Testis (tissue), 3 donors: Measurements from ENCODE around the gene C1orf53. TPM values are rescaled to one million over a fixed set of nuclear protein-coding genes. Genes with fewer than 3 reads are reported as not detected.
"Not testable (repeated sequence)": the region's sequence is repeated elsewhere in the genome, so short reads cannot be mapped to it uniquely, and the experiment has no call there.

Source experiments
- DNase-seq: peaks from one replicate; pipeline ENCODE4 v3.0.0-alpha.2; 2019
- H3K27ac ChIP-seq, 2 donors: fragments of 200-600 bp; sonication (generic); one replicate each; pipeline ENCODE4 v1.5.1; 2019
- H3K27me3 ChIP-seq: fragments of 200-600 bp; sonication (generic); one replicate; pipeline ENCODE4 v1.5.1; 2019
- H3K36me3 ChIP-seq: fragments of 200-600 bp; sonication (generic); one replicate; pipeline ENCODE4 v1.5.1; 2017; ENCODE audit warnings: low read depth; ENCODE audit errors: missing control alignments
- H3K4me1 ChIP-seq: fragments of 200-600 bp; sonication (generic); one replicate; pipeline ENCODE4 v1.5.1; 2019
- H3K4me3 ChIP-seq, 2 donors: fragments of 200-600 bp; sonication (generic); one replicate each; pipeline ENCODE4 v1.5.1; 2017 to 2019
- H3K9me3 ChIP-seq: fragments of 200-600 bp; sonication (generic); one replicate; pipeline ENCODE4 v1.5.1; 2017
- POLR2A ChIP-seq: fragments of 450-650 bp; IDR thresholded peaks from one replicate; pipeline ENCODE4 v1.6.1; 2017; ENCODE audit warnings: antibody characterized with exemption, mild to moderate bottlenecking, moderate library complexity
- WGBS, 2 donors: methylation state at CpG; one replicate each; pipeline ENCODE4 v1.1.5; 2018; 5-methylcytosine and 5-hydroxymethylcytosine counted together
- intact Hi-C: fragments of 100-400 bp; cut with DNase I; formaldehyde crosslinking; loops from one replicate; pipeline ENCODE4 v1.15.1; 2023; ENCODE audit warnings: low total_unique reads
- polyA plus RNA-seq: library from polyadenylated mRNA; stranded (reverse); fragments of 350-450 nt; fragmentation: Illumina TruSeq; extraction: RNeasy Lipid Tissue Mini Kit (QIAGEN cat#74804); gene quantifications from one replicate; pipeline ENCODE4 v1.2.3, GENCODE V29; 2014; ENCODE audit warnings: low read depth, low replicate concordance; ENCODE audit not compliant: insufficient read depth
- total RNA-seq, 2 donors: library from RNA; depleted of rRNA; stranded (reverse); fragments of >200 nt; gene quantifications; one replicate each; pipeline ENCODE4 v1.2.3, GENCODE V29; 2016
- TF ChIP-seq, protein P1 (sequence below), 3 experiments: fragments of 450-650 bp in 2 of 3; fragments of 200-600 bp in 1 of 3; sonication (generic) in 1 of 3; IDR thresholded peaks; one replicate each; pipeline ENCODE4 v1.5.1; 2016 to 2019; ENCODE audit warnings: antibody characterized with exemption in 3 of 3, mild to moderate bottlenecking in 2 of 3, moderate library complexity in 1 of 3

Gene C1orf53
- total and polyA plus RNA-seq, 3 donors from 2014 or later, result 7.8 to 10.5 (median 8.6) TPM

DNA sequence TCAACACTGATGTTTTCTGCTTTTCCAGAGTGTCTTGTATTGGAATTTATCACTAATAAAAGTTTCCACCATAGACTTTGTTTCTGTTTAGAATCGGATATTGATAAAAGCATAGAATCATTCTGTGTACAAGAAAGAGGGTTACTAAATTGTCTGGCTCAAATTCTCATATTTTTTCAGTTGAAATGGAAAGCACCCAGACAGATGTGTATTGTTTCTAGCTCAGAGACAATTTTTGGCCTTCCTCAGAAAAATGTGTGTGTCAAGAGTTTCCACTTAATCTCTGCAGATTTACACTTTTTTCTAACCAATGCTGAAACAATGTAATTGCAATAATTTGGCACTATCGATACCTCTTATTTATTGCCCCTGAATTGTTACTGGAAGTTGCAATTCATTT is 35.0 kb downstream of the C1orf53 start:
- Histone ChIP-seq H3K9me3 (no peaks in the 10 kb centered on the region), H3K4me3 (no peak overlapping the region), H3K36me3 (no peaks in the 10 kb centered on the region), H3K27ac (no peak overlapping the region), H3K27me3 (no peaks in the 10 kb centered on the region), H3K4me1 (no peaks in the 10 kb centered on the region)
- TF ChIP-seq POLR2A, result no peak
- WGBS, 2 donors, result 62 to 74% methylated on average over 2 of the region's 2 CpGs
- intact Hi-C loops, result no loop called here
- DNase-seq, result no peak

DNA sequence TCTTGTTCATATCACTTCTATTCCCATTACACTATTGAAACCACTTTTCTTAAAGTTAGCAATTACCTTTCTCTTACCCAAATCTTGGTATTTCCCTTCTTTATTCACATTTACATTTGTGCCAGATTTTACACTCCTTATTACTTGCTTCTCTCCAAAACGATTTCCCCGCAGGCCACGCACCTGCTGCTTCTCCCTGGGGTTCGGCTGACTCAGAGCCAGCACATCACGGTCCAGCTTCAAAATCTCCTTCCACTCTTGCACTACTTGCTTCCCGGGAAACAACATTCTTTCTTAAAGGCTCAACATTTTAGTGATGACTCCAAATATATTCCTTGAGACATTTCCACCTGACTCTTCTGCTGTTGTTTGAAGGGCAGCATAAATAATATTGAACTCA is 35.5 kb downstream of the C1orf53 start:
- WGBS, 2 donors, result 77 to 82% methylated on average over 6 of the region's 6 CpGs
- intact Hi-C loops, result no loop called here
- Histone ChIP-seq H3K9me3 (no peaks in the 10 kb centered on the region), H3K4me1 (no peaks in the 10 kb centered on the region), H3K36me3 (no peaks in the 10 kb centered on the region), H3K27me3 (no peaks in the 10 kb centered on the region), H3K4me3 (no peak overlapping the region), H3K27ac (no peak overlapping the region)
- TF ChIP-seq, protein P1, sequence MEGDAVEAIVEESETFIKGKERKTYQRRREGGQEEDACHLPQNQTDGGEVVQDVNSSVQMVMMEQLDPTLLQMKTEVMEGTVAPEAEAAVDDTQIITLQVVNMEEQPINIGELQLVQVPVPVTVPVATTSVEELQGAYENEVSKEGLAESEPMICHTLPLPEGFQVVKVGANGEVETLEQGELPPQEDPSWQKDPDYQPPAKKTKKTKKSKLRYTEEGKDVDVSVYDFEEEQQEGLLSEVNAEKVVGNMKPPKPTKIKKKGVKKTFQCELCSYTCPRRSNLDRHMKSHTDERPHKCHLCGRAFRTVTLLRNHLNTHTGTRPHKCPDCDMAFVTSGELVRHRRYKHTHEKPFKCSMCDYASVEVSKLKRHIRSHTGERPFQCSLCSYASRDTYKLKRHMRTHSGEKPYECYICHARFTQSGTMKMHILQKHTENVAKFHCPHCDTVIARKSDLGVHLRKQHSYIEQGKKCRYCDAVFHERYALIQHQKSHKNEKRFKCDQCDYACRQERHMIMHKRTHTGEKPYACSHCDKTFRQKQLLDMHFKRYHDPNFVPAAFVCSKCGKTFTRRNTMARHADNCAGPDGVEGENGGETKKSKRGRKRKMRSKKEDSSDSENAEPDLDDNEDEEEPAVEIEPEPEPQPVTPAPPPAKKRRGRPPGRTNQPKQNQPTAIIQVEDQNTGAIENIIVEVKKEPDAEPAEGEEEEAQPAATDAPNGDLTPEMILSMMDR (IDR thresholded peaks at IDR 0.05), result no peak
- TF ChIP-seq POLR2A, result no peak
- DNase-seq, result no peak

DNA sequence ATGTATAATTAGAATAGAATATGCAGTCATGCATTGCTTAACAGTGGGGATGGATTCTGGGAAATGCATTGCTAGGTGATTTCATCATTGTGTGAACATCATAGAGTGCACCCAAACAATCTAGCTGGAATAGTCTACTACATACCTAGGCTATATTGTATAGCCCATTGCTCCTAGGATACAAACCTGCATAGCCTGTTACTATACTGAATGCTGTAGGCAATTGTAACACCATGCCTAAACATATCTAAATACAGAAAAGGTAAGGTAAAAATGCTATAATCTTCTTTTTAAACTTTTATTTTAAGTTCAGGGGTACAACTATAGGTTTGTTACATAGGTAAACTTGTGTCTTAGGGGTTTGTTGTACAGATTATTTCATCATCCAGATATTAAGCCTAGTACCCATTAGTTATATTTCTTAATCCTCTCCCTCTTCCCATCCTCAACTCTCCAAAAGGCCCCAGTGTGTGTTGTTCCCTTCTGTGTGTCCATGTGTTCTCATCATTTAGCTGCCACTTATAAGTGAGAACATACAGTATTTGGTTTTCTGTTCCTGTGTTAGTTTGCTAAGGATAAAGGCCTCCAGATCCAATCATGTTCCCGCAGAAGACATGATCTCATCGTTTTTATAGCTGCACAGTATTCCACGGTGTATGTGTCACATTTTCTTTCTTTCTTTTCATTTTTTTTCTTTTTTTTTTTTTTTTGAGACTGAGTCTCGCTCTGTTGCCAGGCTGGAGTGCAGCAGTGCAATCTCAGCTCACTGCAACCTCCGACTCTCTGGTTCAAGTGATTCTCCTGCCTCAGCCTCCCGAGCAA is 36.9 kb downstream of the C1orf53 start:
- H3K27me3 ChIP-seq, H3K4me3 ChIP-seq, H3K27ac ChIP-seq, H3K4me1 ChIP-seq, intact Hi-C loops, H3K36me3 ChIP-seq, H3K9me3 ChIP-seq, DNase-seq: not testable (repeated sequence)
- WGBS, 2 donors, result 77 to 95% methylated on average over 6 of the region's 6 CpGs

DNA sequence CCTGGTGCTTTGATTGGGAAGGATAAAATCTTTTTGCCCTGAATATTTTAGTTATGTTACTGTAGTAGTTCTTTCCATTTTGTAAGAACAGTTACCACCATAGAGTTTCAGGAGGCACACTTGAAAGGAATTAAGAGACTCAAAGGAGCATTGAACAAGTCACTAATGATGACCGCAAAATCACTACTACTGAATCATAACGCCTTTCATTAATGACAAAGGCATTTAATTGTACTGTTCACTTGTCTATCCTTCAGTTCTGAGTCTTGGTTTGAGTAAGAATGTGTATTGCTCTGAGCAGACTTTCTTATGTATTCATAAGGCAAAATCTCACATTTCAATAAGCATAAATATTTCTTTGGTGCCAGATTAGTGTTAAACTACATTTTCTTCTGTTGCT is 39.6 kb downstream of the C1orf53 start:
- H3K27ac ChIP-seq, result no peak overlapping the region
- no peaks in the 10 kb centered on the region for H3K9me3 ChIP-seq
- no peaks in the 10 kb centered on the region for H3K4me1 ChIP-seq
- TF ChIP-seq POLR2A, result no peak
- TF ChIP-seq, protein P1 (IDR thresholded peaks at IDR 0.05), result no peak
- DNase-seq, result no peak
- no peaks in the 10 kb centered on the region for H3K36me3 ChIP-seq
- 92 to 95% methylated on average over 2 of the region's 2 CpGs for WGBS, 2 donors
- intact Hi-C loops, result no loop called here
- no peak overlapping the region for H3K4me3 ChIP-seq
- H3K27me3 ChIP-seq, result no peaks in the 10 kb centered on the region

DNA sequence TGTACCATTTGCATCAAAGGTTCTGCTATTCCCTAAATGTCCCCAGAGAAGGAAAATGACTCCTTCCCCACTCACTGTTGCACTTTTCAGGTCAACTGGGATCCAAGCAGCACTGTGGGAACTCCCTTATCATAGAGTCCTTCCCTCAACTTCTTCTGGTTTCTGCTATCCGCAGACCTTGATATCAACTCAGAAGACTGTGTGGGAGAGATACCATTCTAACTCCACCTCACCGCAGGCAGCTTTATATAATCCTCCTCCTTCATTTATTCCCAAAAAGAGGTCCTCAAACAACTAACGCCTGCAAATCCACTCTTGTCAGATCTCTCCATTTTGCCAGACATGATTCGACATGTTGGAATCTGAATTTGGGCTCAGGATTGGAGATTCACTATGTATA is 42.1 kb downstream of the C1orf53 start:
- no peaks in the 10 kb centered on the region for H3K9me3 ChIP-seq
- no peaks in the 10 kb centered on the region for H3K27me3 ChIP-seq
- H3K4me3 ChIP-seq, result no peak overlapping the region
- DNase-seq, result no peak
- 80 to 85% methylated on average over 4 of the region's 4 CpGs for WGBS, 2 donors
- H3K27ac ChIP-seq, result no peak overlapping the region
- no peak for TF ChIP-seq POLR2A
- TF ChIP-seq, protein P1 (IDR thresholded peaks at IDR 0.05), result no peak
- H3K4me1 ChIP-seq, result no peaks in the 10 kb centered on the region
- no peaks in the 10 kb centered on the region for H3K36me3 ChIP-seq
- intact Hi-C loops, result no loop called here
